ENCODE data around the gene FAM193A.

GRCh38 chr4:2596611-2597010 lies 60.2 kb downstream of the FAM193A start:
- no peak for TF ChIP-seq EZH2 (IDR thresholded peaks at IDR 0.05)
- TF ChIP-seq POLR2AphosphoS5 (IDR thresholded peaks at IDR 0.05; ENCODE audit: borderline replicate concordance, low read depth, low read length): no peak
- no peak for TF ChIP-seq FOXP2 (optimal IDR thresholded peaks at IDR 0.05; ENCODE audit: control extremely low read depth, extremely low read length, insufficient read depth)

All from SK-N-MC (cell line).